Testis (tissue), 2 donors: ENCODE measurements around the gene SLC25A6.
"Not testable (repeated sequence)": the region's sequence is repeated elsewhere in the genome, so short reads cannot be mapped to it uniquely, and the experiment has no call there.

ENCODE experiments used
- CTCF ChIP-seq, 3 experiments: fragments of 450-650 bp in 2 of 3; fragments of 200-600 bp in 1 of 3; sonication (generic) in 1 of 3; IDR thresholded peaks; one replicate each; pipeline ENCODE4 v1.5.1; 2016 to 2019; ENCODE audit warnings: antibody characterized with exemption in 3 of 3, mild to moderate bottlenecking in 2 of 3, moderate library complexity in 1 of 3
- POLR2A ChIP-seq: fragments of 450-650 bp; IDR thresholded peaks from one replicate; pipeline ENCODE4 v1.6.1; 2017; ENCODE audit warnings: antibody characterized with exemption, mild to moderate bottlenecking, moderate library complexity

DNA sequence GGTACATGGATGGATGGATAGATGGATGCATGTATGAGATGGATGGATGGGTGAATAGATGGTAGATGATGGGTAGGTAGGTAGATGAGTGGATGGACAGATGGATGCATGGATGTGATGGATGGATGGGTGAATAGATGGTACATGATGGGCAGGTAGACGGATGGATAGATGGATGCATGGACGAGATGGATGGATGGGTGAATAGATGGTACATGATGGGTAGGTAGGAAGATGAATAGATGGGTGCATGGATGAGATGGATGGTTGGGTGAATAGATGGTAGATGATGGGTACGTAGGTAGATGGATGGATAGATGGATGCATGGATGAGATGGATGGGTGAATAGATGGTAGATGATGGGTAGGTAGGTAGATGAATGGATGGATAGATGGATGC is 12.0 kb upstream of the SLC25A6 start:
- not testable (repeated sequence) for TF ChIP-seq CTCF (IDR thresholded peaks at IDR 0.05); POLR2A
